HG02884 (cell line): ENCODE results near the gene ZBP1.

Experiments used
- ATAC-seq: cut with Tn5 transposase; IDR thresholded peaks from one replicate; pipeline ENCODE4 v1.9.1; 2021; ENCODE audit warnings: mild to moderate bottlenecking, moderate library complexity; ENCODE audit not compliant: unreplicated experiment

Gene ZBP1

DNA sequence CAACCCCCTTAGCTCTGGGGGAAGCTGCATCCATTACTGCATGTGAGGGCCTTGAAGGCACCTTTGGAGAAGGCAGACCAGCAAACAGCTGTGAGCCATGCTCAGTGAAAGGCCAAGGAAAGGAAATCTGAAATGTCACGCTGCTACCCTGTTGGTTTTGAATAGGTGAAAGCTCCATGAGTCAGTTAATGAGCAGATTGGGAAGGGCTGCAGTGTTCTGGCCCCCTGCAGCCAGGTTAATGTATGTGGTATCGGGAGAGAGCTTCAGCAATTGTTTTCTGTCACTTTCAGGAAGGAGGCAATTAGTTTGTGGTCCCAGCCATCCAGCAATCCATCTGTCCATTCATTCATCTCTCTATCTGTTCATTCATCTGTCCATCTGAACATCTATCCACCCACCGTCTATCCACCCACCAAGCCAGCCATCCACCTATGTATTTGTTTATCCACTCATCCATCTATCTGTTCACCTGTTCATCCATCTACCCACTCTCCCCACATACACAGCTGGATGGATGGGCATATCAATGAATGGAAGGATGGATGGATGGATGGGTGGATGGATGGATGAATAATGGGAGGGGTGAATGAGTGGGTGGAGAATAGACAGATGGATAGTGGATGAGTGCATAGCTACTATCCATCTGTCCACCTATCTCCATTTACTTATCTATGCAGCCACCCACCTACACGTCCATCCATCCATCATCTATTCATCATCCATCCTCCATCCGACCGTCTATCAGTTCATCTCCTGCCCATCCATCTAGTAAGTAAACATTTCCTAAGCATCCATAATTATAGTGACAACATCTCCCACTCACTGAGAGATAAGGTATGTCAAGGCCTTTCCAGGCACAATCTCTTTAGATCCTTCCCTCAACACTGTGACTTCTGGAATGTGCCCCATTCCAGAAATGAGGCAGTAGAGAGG, 43.3 kb downstream of the ZBP1 start:
- ATAC-seq, result no peak

DNA sequence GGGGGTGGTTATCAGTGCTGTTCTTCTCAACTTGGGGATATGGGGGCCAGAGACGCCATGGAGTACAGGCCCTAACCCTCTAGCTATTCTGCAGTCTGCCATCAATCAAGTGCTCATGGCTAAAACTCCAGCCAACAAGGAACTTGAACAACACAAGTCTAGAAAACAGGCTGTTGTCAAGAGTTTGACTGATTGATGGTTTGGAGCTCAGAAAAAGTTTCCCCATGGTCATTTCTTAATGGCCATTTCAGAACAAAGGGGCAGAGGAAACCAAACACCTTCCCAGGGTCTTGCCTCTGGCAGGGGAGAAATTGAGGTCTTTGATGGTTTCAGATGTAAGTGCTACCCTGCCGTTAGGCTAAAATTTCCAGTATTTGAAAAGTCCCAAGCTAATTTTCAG, 44.2 kb downstream of the ZBP1 start:
- ATAC-seq, result no peak

DNA sequence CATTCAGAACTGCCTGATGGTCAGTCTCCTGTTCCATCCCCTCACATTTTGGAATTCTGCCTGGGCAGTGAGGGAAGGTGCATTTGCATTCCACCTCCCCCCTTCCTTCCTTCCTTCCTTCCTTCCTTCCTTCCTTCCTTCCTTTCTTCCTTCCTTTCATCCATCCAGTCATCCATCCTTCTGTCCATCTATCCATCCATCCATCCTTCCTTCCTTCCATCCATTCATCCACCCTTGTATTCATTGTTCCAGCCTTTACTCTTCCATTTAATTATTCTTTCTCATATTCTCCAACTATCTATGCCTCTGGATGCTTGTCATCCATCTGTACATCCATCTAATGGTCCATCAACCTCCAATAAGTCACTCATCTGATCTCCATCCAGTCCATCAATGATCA, 45.3 kb downstream of the ZBP1 start:
- ATAC-seq, result no peak

DNA sequence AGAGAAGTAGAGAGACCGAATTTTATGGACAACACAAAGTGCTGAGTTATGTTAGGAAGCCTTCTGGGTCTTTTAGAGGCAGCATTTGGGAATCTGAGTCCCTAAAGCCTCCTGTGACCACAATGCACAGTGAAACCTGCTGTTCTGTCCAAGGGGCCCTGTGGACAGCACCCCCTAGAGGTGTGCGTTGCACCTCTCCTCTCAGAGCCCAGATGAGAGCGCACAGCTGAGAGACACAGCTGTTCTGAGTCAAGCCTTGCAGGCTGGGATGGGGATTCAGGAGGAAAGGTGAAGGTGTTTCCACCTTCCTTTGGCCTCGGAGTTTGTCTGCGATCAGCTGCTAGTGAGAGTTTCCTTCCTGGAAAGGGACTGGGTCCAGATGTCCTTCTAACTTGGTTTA, 46.3 kb downstream of the ZBP1 start:
- ATAC-seq, result no peak

DNA sequence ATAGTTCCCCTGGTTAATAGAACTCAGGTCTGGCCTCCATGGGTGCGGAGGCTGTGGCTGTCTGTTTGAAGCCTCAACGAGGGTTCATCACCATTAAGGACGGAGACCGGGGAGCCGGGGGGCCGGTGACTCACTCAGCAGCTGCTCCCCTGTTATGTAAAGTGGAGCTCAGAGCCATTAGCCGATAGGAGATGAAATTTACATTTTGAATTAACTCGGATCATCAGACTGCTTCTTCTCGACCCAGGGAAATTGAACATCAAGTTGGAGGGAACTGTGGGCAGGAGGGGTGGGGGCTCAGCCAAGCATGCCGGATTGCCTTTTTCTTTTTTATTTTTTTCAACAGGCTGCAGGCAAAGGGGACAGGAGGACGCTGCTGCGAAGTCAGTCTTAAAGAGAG, 47.0 kb downstream of the ZBP1 start:
- ATAC-seq, result no peak

DNA sequence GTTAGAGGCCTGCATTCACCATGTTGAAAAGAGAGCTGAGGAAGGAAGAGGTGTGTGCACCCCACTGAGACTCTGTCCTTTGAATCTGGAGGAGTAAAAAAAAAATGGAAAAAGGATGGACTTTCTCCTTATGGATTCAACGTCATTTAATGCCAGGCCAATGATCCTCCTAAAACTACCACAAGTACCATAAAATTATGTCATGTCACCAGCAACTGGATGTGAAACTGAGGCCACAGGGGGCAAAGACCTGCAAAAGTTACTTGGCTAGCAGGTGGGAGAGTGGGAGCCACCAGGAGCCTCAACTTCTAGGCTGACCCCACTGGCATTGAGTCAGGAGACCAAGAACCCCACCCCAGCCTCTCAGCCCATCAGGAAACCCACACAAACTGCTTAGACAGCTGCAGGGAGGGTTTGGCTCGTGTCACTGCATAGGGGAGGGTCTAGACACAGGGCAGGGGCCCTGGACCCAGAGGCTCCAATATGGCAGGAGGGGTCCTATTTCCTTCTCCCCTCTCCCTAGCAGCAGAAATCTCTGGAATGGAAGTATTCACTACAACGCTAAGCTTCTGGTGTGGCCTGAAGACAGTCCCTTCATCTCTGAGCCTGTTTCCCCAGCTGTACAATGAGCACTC, 48.3 kb downstream of the ZBP1 start:
- no peak for ATAC-seq

DNA sequence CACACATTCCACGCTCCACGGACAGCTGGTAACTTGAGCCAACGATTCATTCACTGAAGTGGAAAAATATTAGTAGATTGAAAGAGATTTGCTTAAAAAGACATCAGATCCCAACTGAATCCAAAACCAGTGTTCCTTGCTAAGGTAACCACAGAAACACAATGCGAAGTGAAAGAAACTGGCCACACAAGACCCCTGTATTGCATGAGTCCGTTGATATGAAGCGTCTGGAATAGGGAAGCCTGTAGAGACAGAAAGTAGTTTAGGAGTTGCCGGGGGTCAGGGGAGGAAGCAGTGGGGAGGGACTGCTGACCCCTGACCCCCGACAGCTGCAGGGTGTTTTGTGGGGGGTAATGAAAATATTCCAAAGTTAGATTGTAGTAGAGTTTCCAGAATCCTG, 49.3 kb downstream of the ZBP1 start:
- ATAC-seq, result no peak

DNA sequence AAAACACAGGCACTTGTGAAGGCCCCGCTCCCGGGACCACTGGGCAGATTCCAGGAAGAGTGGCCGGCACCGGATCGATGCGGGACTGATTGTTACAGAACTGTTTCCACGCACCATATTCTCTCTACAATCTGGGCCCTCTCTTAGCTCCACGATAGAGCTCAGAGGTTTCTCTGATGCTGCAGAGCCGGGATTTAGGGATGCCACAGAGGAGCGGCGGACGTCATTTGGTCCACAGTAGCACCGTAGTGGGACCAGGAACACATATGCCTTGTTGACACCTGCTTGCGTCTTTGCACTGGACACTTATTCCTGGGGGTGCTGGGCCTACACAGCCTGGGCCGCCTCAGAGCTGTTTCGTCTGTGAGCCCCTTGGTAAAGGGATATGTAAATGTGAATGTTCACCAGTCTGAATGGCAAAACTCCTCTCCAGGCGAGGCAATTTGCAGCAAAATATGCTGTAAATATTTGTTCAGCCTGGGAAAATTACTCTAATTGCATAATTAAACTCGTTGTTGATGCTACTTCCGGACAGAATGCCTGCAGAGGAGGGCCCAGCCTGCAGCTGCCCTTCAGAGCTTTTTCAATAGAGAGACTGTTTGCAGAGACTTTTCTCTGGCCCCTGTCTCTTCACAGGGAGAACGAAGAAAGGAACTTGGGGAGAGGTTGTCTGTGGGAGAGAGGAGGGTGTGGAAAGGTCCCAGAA, 49.9 kb downstream of the ZBP1 start:
- no peak for ATAC-seq

DNA sequence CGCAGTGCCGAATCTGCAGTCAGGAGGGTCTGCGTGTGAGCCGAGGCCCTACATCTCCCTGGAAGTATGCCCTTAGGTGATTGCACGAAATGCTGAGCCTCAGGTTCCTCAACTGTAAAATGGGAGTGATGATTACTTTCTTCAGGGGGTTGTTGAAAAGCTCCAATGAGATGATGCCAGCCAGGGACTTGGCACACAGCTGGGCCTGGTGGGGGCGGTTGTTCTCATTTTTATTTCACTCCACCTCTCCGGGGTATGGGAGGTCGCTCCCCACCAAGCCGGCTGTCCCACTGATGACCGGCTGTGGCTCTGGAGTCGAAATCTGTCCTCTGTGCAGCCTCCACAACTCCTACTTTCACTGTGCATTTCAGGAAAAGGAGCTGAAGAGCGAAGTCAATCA, 51.3 kb downstream of the ZBP1 start:
- ATAC-seq, result no peak

DNA sequence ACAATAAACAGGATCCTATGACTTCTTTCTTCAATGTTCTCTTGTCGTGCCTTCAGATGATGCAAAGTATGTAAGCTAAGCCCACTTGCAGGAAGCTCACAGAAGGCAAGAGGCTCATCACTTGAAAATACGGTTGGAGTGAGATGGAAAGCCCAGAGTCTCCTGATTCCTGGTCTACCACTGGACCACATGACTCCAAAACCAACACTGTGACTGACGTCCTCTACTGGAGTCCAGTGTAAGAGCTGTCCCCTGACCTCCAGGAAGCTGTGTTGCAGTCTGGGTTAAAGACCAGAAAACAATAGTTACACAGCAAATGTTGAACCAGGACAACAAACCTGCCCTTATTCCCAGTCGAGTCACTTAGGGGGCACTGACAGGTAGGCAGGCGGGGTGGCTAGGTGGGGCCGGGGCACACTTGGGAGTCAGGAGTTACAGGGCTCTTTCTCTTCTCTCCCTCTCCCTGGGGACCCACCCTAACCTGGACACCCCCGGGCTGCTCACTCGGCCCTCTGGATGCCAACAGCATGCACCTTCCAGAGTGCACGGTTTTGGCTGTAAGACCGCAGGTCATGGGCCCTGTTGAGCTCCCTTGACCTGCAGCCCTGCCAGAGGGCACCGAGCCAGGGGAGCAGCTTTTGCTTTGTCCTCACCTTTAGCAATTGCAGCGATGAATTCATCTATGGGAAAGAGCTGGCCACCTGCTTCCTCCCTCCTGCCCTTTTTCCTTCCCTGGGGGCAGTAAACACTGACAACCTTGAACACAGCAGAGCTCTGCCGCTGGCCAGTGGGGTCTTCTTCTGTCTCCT, 51.9 kb downstream of the ZBP1 start:
- no peak for ATAC-seq

DNA sequence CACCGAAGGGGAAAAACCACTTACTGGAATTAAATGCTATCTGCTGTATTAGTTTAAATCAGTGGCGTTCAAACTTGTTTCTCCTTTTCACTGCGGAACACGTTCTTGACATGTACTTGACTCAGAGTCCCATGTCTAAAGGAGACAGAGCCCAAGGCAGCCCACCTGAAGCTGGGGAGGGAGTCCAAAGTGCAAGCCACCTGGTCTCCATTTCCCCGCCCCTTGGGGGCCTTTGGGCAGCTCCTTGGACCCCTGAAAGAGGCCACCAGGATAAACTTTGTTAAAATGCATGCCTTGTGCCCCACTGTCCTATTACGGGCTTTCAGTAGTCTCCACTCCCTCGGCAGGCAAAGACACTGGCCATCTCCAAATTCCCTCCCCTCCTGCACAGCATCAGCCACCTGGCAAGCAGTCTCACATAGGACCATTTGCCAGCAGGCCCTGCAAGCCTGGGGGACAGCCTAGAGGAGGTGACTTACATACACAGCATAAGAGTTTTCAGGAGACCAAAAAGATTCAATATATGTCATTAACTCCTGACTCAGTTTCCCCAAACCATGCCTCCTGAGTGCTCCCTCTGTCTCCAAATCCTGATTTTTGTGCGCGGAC, 52.7 kb downstream of the ZBP1 start:
- ATAC-seq, result no peak

DNA sequence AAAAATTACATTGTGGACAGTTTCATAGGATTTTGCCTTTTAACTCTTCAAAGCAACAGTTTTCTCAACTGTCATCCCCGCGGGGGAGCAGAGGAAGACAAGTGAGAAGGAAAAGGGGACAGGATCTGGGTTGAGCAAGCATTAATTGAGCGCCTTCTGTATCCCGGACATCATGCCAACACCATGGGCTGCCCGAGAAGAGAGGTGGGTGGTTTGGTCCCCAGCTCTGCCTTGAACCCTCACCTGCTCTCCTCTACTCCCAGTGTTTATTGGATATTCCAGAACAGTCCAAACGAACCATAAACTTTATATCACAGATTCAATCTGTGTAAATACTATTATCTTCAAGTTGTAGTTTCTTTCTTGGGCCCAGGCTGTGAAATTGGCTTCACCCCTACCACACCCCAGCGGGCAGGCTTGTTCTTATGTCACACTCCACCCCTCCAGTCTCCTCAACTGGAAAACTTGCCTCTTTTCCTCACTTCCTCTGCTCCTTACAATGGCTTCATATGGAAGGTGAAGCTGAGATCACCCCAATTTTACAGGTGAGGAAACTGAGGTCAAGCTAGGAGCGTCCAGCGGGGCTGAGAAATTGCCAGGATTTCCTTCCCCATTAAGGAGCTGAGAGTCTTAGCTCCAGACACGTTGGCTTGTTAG, 53.3 kb downstream of the ZBP1 start:
- no peak for ATAC-seq

DNA sequence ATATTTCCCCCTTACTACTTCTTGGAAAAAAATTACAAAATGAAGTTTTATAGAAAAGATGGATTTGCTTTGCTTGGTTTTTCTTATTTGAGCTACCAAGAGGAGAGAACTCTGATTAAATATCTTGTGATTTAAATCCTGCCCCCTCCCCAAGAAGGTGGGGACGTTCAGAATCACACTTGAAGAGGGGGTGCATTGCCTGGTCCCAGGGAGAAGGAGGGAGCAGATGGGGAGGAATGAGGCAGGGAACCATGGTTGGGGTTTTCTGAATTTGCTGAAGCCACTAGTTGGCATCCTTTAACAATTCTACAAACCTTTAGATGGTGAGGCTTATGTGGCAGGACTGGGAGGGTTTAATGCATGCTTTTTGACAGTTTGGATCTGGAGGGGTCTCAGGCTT, 53.8 kb downstream of the ZBP1 start:
- no peak for ATAC-seq

DNA sequence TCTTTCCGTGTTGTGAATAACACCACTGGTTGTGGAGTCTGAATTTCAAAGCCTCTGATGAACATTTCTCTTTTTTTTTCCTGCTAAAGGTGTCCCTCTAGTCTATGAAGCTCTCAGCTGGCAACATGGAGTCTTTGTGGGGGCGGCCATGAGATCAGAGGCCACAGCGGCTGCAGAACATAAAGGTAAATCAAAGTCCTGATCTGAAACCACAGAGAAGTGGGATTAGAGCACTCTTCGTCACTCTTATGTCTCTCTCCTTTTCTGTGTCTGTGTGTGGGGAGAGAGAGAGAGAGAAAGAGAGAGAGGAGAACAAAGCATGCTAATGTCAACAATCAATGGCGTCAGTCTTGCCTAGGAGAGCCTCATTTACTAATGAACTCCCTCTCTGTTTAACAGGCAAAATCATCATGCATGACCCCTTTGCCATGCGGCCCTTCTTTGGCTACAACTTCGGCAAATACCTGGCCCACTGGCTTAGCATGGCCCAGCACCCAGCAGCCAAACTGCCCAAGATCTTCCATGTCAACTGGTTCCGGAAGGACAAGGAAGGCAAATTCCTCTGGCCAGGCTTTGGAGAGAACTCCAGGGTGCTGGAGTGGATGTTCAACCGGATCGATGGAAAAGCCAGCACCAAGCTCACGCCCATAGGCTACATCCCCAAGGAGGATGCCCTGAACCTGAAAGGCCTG, 55.1 kb downstream of the ZBP1 start:
- no peak for ATAC-seq

DNA sequence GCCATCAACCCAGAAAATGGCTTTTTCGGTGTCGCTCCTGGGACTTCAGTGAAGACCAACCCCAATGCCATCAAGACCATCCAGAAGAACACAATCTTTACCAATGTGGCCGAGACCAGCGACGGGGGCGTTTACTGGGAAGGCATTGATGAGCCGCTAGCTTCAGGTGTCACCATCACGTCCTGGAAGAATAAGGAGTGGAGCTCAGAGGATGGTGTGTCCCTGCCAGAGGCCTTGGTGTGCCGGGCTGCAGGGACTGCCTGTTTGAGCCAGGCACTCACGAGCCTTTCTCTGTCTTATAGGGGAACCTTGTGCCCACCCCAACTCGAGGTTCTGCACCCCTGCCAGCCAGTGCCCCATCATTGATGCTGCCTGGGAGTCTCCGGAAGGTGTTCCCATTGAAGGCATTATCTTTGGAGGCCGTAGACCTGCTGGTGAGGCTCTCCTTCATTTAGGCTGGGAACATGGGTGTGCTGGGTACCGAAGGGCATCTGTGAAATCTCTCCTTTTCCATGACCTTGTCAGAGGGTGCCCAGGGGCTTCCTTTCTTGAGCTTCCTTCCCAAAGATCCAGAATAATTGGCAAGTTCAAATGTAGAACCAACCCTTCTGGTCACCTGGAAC, 55.9 kb downstream of the ZBP1 start:
- ATAC-seq, result no peak

DNA sequence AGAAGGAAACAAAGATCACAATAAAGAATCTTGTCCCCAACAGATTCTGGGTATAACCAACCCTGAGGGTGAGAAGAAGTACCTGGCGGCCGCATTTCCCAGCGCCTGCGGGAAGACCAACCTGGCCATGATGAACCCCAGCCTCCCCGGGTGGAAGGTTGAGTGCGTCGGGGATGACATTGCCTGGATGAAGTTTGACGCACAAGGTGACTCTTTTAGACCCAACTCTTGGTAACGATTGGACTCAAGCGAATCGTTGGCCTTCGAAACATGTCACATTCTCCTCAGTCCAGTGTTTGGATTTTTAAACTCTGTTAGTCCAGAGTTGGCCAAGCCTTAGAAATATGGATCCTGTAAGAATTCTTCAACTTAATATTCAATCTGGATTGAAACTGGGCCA, 56.7 kb downstream of the ZBP1 start:
- ATAC-seq, result no peak

DNA sequence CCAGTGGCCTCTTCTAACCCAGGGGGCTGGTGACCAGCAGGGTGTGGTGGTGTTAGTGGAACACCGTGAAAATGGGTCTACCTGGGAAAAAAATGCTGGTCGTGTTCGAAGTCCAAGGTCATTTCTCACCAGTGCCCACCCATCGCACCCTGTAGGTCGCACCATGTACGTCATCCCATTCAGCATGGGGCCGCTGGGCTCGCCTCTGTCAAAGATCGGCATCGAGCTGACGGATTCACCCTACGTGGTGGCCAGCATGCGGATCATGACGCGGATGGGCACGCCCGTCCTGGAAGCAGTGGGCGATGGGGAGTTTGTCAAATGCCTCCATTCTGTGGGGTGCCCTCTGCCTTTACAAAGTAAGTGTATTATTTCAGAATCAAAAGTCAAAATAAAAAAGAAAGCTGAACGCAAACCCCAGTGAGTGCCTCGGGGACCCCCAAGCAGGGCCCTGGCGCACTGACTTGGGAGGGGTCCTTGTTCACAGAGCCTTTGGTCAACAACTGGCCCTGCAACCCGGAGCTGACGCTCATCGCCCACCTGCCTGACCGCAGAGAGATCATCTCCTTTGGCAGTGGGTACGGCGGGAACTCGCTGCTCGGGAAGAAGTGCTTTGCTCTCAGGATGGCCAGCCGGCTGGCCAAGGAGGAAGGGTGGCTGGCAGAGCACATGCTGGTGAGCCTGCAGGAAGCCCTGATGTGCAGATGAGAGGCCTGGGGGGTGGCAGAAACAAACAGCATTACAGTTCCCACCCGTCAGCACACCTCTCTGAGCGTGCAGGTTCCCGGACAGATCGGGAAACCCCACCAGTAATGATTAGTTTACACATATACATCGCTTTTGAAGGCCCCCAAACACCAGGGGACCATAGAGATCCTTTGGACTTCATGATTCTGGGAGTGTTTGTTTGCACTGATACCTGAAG, 57.4 kb downstream of the ZBP1 start:
- no peak for ATAC-seq
